Anterior cingulate cortex (tissue), 58 donors: ENCODE results near the gene MED12.

ENCODE experiments used
- DNase-seq, 58 donors: peaks; one replicate each; lab custom pipeline; 2025; lab: John Stamatoyannopoulos, UW

The MED12 gene

GRCh38 chrX:71118032-71118984, at the start of gene MED12:
TSS of gene MED12 (plus strand) at chrX:71118596. CDS start at chrX:71118755, 159 bp downstream.
- DNase-seq, result peak; percentile 13 to 89 (median 76)

GRCh38 chrX:71070531-71070930, 47.9 kb upstream of the MED12 start:
- DNase-seq, result no peak

DNA sequence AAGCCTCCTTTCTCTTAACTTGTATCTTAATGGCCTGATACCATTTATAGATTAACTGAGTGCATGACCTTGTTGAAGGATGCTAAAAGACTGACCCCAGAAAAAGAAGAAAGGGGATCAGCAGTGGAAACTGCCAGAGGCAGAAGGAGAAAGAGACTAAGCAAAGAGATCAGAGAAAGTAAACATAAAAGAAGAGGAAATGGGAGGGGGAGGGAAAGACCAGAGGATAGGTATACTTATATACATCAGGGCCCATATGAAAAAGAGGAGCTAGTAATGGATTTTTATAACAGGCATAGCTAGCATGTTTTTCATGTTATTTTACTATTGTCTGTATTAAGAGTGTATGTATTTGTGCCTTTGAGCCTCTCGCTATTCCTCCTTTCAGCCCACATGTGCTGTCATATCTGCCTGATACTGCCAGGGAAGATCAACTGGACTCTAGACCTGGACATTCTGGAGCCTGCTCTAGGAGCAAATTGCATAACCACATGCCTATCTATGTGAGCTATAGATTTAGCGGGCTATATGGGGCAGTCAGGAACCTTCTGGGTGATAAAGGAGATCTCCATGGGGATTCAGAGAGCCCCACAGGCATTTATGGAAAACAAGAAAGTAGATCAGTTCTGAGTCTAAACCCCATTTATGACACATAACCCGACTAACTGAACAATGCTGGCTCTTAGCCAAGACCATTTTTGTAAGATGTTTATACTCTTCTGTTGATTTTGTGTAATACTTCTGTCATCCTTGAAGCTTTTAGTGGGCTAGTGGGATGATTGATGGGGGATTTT, 36.9 kb upstream of the MED12 start:
- DNase-seq, result no peak

- no peak for DNase-seq
Observed at GRCh38 chrX:71082124-71082647, 36.2 kb upstream of the MED12 start.

DNA sequence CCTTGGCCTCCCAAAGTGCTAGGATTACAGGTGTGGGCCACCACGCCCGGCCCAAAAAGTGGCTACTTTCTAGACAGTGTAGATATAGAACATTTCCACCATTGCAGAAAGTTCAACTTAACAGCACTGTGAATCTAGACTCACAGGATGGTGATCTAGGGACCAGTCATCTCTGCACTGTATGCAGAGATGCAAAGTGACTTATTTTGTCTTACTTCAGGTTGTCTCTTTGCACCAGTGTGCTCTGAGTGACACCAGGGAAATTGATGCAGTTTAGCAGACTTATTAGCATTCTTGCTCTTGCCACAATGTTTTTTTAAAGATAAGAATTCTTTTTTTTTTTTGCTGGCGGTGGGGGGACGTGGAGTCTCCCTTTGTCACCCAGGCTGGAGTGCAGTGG, 35.6 kb upstream of the MED12 start:
- DNase-seq, result no peak

- DNase-seq, result no peak
Observed at GRCh38 chrX:71085900-71086299, 32.5 kb upstream of the MED12 start.

DNA sequence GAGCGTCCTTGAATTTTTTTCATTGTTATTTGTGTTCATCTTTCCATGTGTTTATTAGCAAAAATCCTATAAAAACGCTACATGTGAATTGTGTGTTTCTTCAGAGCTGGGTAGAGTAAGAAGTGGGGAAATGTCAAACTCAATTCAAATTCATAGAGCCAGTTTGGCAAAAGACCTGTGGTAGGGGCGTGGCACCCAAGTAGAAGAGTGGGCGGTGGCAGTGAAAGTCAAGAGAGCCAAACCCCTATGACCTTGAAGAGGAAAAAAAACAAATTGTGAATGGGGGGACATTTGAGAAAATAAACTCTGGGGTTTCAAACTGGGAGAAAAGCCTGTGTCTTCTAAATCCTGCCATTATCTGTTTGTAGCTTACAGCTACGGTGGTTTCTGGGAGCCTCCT, 27.1 kb upstream of the MED12 start:
- no peak for DNase-seq

- DNase-seq, result no peak
Observed at GRCh38 chrX:71095033-71095432, 23.4 kb upstream of the MED12 start.

GRCh38 chrX:71095555-71095980, 22.8 kb upstream of the MED12 start, which contains the start of gene FOXO4:
TSS of gene FOXO4 (plus strand) at chrX:71095851. CDS start at chrX:71096529, 678 bp downstream.
- peak; percentile 16 to 93 (median 82) for DNase-seq

DNA sequence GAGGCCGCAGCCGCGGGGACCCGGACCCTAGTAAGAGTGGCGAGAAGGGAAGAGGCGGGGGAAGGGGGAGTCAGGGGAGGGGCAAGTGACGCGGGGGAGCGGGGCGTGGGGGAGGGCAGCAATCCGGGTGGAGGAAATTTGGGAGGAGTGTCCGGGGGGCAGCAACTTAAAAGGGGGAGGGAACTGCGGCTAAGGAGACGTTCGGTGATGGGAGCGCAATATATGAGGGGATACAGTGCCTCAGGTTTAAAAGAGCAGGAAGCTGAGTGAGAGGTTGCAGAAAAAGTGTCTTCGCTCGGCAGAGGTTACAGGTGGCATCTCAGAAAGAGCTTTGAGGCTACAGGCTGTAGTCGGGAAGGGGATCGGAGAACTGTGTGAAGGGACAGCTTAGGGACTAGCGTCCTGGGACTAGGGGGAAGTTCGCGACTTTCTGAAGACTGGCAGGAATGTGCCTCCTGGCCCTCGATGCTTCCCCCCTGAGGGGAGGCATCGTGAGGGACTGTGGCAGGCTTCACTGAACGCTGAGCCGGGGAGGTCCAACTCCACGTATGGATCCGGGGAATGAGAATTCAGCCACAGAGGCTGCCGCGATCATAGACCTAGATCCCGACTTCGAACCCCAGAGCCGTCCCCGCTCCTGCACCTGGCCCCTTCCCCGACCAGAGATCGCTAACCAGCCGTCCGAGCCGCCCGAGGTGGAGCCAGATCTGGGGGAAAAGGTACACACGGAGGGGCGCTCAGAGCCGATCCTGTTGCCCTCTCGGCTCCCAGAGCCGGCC, 22.2 kb upstream of the MED12 start:
- peak in 7 of 58 donors; percentile 1 to 85 (median 41) for DNase-seq

DNA sequence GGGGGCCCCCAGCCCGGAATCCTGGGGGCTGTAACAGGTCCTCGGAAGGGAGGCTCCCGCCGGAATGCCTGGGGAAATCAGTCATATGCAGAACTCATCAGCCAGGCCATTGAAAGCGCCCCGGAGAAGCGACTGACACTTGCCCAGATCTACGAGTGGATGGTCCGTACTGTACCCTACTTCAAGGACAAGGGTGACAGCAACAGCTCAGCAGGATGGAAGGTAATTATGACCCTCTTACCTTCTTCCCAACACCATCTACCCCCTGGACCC, 21.7 kb upstream of the MED12 start:
- no peak for DNase-seq

GRCh38 chrX:71098302-71098701, 20.1 kb upstream of the MED12 start:
- peak in 33 of 58 donors; percentile 1 to 52 (median 9) for DNase-seq

- DNase-seq, result no peak
Observed at GRCh38 chrX:71098951-71099506, 19.4 kb upstream of the MED12 start.

DNA sequence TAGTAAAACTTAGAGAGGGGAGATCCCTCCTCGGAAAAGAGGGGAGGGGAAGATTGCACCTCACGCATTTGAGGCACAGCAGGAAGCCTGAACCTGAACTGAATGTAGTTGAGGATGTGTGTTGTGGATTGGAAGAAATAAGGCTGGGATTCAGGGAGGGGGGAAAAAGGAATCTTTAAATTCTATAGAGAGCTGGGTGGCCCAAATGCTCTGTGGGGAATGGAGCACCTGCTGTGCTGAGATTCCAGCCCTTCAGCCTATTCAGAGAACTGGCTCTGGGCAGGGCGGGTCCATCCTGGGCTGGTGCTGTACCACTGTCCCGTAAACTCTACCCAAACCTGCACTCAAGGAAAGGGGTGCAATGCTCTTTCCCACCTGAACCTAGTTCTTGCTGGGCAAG, 18.7 kb upstream of the MED12 start:
- no peak for DNase-seq

- DNase-seq, result no peak
Observed at GRCh38 chrX:71100581-71101505, 17.6 kb upstream of the MED12 start.

DNA sequence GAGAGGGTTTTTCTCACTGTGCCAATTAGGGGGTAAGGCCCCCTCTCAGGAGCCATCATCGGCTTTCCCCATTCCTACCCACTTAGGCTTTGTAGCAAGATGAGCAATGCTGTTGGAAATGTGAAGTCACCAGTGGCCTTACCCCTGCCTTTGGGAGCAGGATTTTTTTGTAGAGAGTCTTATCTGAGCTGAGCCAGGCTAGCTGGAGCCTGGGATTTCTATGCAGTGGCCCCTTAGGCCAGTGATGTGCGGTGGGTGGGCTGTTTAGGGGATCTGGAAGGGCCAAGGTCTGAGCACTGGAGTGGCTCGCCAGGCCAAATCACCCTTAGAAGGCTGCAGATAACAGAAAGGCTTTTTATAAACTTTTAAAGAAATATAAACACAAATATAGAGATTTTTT, 16.1 kb upstream of the MED12 start:
- DNase-seq, result no peak

GRCh38 chrX:71103110-71103983, 15.0 kb upstream of the MED12 start:
- DNase-seq, result peak in 3 of 58 donors; percentile 0 to 14 (median 1)

DNA sequence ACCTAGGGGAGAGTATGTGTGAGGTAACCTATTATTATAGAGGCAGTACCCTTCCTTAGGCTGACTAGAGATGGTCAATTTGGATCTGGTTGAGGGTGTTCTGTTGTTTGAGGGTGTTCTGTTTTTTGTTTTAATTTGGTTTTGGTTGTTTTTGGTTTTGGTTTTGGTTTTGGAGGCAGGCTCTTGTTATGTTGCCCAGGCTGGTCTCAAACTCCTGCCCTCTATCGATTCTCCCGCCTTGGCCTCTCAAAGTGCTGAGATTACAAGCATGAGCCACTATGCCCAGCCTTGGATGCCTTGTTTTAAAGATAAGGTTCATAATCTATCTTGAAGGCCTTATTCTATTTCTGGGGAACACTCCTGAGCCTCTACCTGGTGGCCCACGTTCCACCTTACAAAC, 12.8 kb upstream of the MED12 start:
- no peak for DNase-seq
